ENCODE data around the gene TMTC1.

GRCh38 chr12:29739279-29739991 lies 44.3 kb downstream of the TMTC1 start:
- TF ChIP-seq CTCF (conservative IDR thresholded peaks at IDR 0.05): no peak
- TF ChIP-seq EZH2 (IDR thresholded peaks at IDR 0.05; ENCODE audit: low read depth): no peak
